Spleen (tissue), 7 donors: ENCODE data around the gene OBP2A.

Experiments
- POLR2A ChIP-seq, 3 donors: fragments of 450-650 bp; IDR thresholded peaks; one replicate each; pipeline ENCODE4 v1.5.1; 2017; ENCODE audit warnings: antibody characterized with exemption in 3 of 3, mild to moderate bottlenecking in 1 of 3
- POLR2AphosphoS5 ChIP-seq, 3 donors: sonication (generic); formaldehyde crosslinking; IDR thresholded peaks; one replicate each; pipeline ENCODE4 v1.5.1; 2017; ENCODE audit warnings: antibody characterized with exemption in 3 of 3
- TF ChIP-seq, protein P1 (sequence below), 11 experiments: fragments of 200-600 bp in 7 of 11; fragments of 450-650 bp in 4 of 11; sonication (generic) in 4 of 11; IDR thresholded peaks in 8 of 11; conservative IDR thresholded peaks in 3 of 11; 1 replicate in 7 of 11; 2 replicates in 4 of 11; pipeline versions ENCODE4 v1.4.0 to v1.8.0; 2016 to 2021; ENCODE audit warnings: antibody characterized with exemption in 11 of 11, inconsistent platforms in 4 of 11, mild to moderate bottlenecking in 1 of 11
- donor health status: DM: no; HTN: no; CAD: no; lungs with moderate emphysema.
- donor health status: DM: no; HTN: no; CAD: no.
- donor health status: DM: no; HTN: no; CAD: no.

DNA sequence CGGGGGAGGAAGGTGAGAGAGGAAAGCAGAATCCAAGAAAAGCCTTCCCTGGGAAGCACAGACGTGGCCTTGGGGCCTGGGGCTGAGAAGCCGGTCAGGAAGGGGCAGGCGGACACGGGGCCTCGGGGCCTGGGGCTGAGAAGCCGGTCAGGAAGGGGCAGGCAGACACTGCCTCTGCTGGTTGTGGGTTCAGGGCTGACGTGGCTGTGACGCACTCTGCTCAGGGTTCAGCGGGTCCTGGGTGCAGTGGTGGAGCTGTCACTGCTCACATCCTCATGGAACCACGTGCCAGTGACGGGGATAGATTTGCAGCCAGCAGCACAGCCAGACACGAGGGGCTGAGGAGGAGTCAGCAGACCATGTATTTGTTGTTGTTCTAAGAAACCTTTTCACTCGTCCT, 28.4 kb downstream of the OBP2A start:
- TF ChIP-seq, protein P1, sequence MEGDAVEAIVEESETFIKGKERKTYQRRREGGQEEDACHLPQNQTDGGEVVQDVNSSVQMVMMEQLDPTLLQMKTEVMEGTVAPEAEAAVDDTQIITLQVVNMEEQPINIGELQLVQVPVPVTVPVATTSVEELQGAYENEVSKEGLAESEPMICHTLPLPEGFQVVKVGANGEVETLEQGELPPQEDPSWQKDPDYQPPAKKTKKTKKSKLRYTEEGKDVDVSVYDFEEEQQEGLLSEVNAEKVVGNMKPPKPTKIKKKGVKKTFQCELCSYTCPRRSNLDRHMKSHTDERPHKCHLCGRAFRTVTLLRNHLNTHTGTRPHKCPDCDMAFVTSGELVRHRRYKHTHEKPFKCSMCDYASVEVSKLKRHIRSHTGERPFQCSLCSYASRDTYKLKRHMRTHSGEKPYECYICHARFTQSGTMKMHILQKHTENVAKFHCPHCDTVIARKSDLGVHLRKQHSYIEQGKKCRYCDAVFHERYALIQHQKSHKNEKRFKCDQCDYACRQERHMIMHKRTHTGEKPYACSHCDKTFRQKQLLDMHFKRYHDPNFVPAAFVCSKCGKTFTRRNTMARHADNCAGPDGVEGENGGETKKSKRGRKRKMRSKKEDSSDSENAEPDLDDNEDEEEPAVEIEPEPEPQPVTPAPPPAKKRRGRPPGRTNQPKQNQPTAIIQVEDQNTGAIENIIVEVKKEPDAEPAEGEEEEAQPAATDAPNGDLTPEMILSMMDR (IDR thresholded peaks at IDR 0.05 in 8 of 11, conservative IDR thresholded peaks at IDR 0.05 in 3 of 11): no peak
- TF ChIP-seq POLR2AphosphoS5 (IDR thresholded peaks at IDR 0.05): no peak
- no peak for TF ChIP-seq POLR2A (IDR thresholded peaks at IDR 0.05)
